OCI-LY1 (cell line): ENCODE results near the gene RAB1A.
"Not testable (repeated sequence)": the region's sequence is repeated elsewhere in the genome, so short reads cannot be mapped to it uniquely, and the experiment has no call there.

Experiments
- H2AFZ ChIP-seq: fragments of 200-600 bp; sonication (generic), shearing (Covaris generic); 2 replicates; pipeline ENCODE4 v1.6.0; 2014; ENCODE audit warnings: antibody characterized with exemption, mild to moderate bottlenecking, low read length
- H3F3A ChIP-seq: fragments of 200-600 bp; sonication (generic), shearing (Covaris generic); 2 replicates; pipeline ENCODE4 v1.6.0; 2014; ENCODE audit warnings: mild to moderate bottlenecking, antibody characterized with exemption, low read length, moderate library complexity; ENCODE audit not compliant: insufficient read depth
- H3K27ac ChIP-seq: fragments of 200-600 bp; sonication (generic); 2 replicates; pipeline ENCODE4 v1.5.1; 2014; ENCODE audit warnings: low read length, mixed run types, mild to moderate bottlenecking, low read depth; ENCODE audit not compliant: poor library complexity, severe bottlenecking
- H3K27me3 ChIP-seq: fragments of 200-600 bp; sonication (generic); 2 replicates; pipeline ENCODE4 v1.6.0; 2014; ENCODE audit warnings: antibody characterized with exemption, mild to moderate bottlenecking, low read length, moderate library complexity; ENCODE audit not compliant: insufficient read depth
- H3K36me3 ChIP-seq: fragments of 200-600 bp; sonication (generic); 2 replicates; pipeline ENCODE4 v1.6.1; 2014; ENCODE audit warnings: mild to moderate bottlenecking, antibody characterized with exemption, low read length, moderate library complexity, mixed read lengths; ENCODE audit not compliant: insufficient read depth
- H3K4me1 ChIP-seq: fragments of 200-600 bp; sonication (generic); 2 replicates; pipeline ENCODE4 v1.5.1; 2014; ENCODE audit warnings: mild to moderate bottlenecking, low read length, moderate library complexity; ENCODE audit not compliant: insufficient read depth, severe bottlenecking
- H3K4me2 ChIP-seq: fragments of 200-600 bp; sonication (generic), shearing (Covaris generic); 2 replicates; pipeline ENCODE4 v1.6.1; 2014; ENCODE audit warnings: low read length
- H3K4me3 ChIP-seq: fragments of 200-600 bp; sonication (generic); 2 replicates; pipeline ENCODE4 v1.5.1; 2014; ENCODE audit warnings: low read length, low read depth, mild to moderate bottlenecking, mixed read lengths; ENCODE audit not compliant: poor library complexity, severe bottlenecking
- H3K79me2 ChIP-seq: fragments of 200-600 bp; shearing (Covaris generic); 2 replicates; pipeline ENCODE4 v1.6.1; 2016; ENCODE audit warnings: mixed run types, low read length, mixed read lengths; ENCODE audit not compliant: insufficient read depth
- H3K9ac ChIP-seq: fragments of 200-600 bp; sonication (generic), shearing (Covaris generic); 2 replicates; pipeline ENCODE4 v1.6.1; 2014; ENCODE audit warnings: mild to moderate bottlenecking, low read length, mixed read lengths
- H3K9me2 ChIP-seq: fragments of 200-600 bp; sonication (generic), shearing (Covaris generic); 2 replicates; pipeline ENCODE4 v1.6.1; 2014; ENCODE audit warnings: low read depth, mild to moderate bottlenecking, low read length, mixed read lengths
- H3K9me3 ChIP-seq: fragments of 200-600 bp; shearing (Covaris generic); 2 replicates; pipeline ENCODE4 v1.6.1; 2014; ENCODE audit warnings: low read length, mixed read lengths
- H4K20me1 ChIP-seq: fragments of 200-600 bp; sonication (generic), shearing (Covaris generic); 2 replicates; pipeline ENCODE4 v1.6.0; 2016; ENCODE audit warnings: mild to moderate bottlenecking, low read length; ENCODE audit not compliant: insufficient read depth
- EZH2 ChIP-seq: fragments of 200-600 bp; sonication (generic), shearing (Covaris generic); IDR thresholded peaks from 2 replicates; pipeline ENCODE4 v1.8.0; 2017; ENCODE audit warnings: borderline replicate concordance, mixed run types, mild to moderate bottlenecking, antibody characterized with exemption, low read length, moderate library complexity, mixed read lengths
- TF ChIP-seq, protein P1 (sequence below): fragments of 200-600 bp; sonication (generic), shearing (Covaris generic); IDR thresholded peaks from 2 replicates; pipeline ENCODE4 v1.5.1; 2017; ENCODE audit warnings: mild to moderate bottlenecking, antibody characterized with exemption, low read length, moderate library complexity, mixed read lengths

Gene RAB1A

DNA sequence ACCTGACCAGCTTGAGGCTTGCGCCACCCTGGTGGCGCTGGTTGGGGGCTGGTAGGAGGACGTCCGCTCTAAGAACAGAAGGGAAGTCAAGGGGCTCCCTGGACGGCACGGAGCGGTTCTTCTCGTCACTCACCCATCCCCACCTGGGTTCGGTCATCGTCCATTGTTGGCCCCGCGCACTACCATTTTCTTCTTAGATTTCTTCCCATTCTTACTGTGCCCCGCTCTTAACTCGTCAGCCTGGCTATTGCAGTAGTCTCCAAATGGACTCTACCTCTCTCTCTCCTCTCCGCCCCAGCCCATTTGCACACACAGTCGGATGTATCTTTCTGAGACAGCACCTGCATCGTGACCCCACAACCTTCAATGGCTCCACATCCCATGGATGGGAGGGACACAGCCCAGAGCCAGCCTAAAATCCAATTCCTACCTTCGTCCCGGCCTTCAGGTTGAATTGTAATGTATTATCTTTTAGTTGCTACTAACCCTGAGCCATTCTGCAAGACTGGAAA, 814 bp upstream of the RAB1A start:
- Histone ChIP-seq H3K27ac (no peak overlapping the region), H3K4me3 (peak overlapping the region; percentile 80), H4K20me1 (no peaks in the 10 kb centered on the region), H3K9ac (peak overlapping the region; percentile 63), H3K79me2 (peaks cover 39% of the 10 kb centered on the region), H3F3A (no peaks in the 10 kb centered on the region), H3K4me2 (peak overlapping the region; percentile 85), H3K4me1 (peaks cover 38% of the 10 kb centered on the region), H2AFZ (no peak overlapping the region), H3K9me3 (no peaks in the 10 kb centered on the region), H3K9me2 (no peaks in the 10 kb centered on the region), H3K27me3 (no peaks in the 10 kb centered on the region), H3K36me3 (no peaks in the 10 kb centered on the region)
- no peak for TF ChIP-seq EZH2
- TF ChIP-seq, protein P1, sequence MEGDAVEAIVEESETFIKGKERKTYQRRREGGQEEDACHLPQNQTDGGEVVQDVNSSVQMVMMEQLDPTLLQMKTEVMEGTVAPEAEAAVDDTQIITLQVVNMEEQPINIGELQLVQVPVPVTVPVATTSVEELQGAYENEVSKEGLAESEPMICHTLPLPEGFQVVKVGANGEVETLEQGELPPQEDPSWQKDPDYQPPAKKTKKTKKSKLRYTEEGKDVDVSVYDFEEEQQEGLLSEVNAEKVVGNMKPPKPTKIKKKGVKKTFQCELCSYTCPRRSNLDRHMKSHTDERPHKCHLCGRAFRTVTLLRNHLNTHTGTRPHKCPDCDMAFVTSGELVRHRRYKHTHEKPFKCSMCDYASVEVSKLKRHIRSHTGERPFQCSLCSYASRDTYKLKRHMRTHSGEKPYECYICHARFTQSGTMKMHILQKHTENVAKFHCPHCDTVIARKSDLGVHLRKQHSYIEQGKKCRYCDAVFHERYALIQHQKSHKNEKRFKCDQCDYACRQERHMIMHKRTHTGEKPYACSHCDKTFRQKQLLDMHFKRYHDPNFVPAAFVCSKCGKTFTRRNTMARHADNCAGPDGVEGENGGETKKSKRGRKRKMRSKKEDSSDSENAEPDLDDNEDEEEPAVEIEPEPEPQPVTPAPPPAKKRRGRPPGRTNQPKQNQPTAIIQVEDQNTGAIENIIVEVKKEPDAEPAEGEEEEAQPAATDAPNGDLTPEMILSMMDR, result no peak

DNA sequence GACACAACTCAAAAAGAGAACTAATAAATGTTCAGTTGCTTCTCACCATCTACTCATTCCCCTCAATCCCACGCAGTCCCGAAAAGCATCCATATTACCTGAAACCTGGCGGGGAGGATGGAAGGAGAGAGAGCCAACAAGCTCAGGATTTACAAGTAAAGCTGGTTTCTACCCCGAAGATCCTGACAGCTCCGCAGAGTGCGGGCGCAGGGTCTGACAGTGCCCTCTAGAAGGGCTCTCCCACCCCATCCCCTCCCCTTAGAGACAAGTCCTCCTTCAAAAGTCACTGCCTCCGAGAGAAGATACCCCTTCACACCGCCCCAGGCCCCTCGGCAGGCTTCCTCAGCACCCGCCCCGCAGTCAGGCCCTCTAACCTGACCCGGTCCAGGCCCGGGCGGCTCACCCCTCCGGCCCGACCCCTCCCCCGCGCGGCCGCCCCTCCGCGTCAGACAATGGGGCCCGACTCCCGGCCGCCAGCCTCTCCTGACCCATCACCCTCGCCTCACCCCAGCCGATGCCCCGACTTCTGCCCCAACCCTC, 550 bp downstream of the RAB1A start:
- Histone ChIP-seq H3K4me1 (peaks cover 39% of the 10 kb centered on the region), H2AFZ (no peak overlapping the region), H3K4me3 (peak overlapping the region; percentile 80), H3K27ac (peak overlapping the region; percentile 18), H3K27me3 (no peaks in the 10 kb centered on the region), H3K9ac (peak overlapping the region; percentile 80), H3F3A (no peaks in the 10 kb centered on the region), H3K9me3 (no peaks in the 10 kb centered on the region), H3K36me3 (0 out of 2 replicates have a peak, but pooled peaks cover 2% of the 10 kb centered on the region), H3K4me2 (peak overlapping the region; percentile 97), H4K20me1 (no peaks in the 10 kb centered on the region), H3K9me2 (no peaks in the 10 kb centered on the region), H3K79me2 (peaks cover 53% of the 10 kb centered on the region)
- no peak for TF ChIP-seq EZH2
- TF ChIP-seq, protein P1, result no peak

DNA sequence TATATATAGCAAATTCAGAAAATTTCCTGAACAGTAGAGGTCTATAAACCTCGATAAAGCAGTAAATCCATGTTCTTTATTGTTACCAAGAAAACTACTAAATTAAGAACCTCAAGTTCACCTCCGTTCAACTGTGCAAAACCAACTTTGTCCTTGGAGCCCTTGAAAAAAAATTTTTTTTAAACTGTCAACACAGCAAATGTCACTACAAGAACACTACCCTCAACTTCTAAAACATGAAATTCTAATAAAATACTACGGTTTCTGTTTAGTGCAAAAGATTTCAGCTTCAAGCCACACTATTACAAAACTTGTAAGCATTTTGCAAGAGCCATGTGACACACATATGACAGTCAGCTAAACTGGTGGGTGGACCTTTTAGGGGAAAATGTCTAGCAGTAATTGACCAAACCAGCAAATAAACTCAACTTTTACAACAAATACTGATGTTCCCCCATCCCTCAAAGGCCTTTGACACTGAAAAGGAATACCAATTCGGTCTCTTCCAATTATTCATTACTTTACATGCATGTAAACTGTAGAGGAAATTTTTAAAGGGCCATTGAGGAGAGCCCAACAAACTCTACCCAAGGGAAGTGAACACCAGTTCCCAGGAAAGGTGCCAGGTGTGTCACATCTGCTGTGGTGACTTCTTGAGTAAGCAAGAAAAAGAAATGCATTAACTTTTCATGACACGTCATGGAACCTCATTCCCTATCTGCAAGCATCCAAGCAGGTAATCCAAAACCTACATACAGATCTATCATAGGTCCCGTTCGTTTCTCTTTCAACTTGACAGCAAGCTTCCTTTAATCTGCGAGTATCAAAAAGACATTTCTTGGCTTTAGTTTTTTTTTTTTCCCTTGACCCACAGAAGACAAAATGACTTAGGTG, 1.4 kb downstream of the RAB1A start:
- Histone ChIP-seq H3K27ac (no peak overlapping the region), H3K4me3 (peak overlapping the region; percentile 80), H2AFZ (no peak overlapping the region), H3K27me3 (no peaks in the 10 kb centered on the region), H3K9me3 (no peaks in the 10 kb centered on the region), H3K9ac (peak overlapping the region; percentile 80), H3F3A (no peaks in the 10 kb centered on the region), H3K4me1 (peaks cover 39% of the 10 kb centered on the region), H3K4me2 (peak overlapping the region; percentile 97), H4K20me1 (no peaks in the 10 kb centered on the region), H3K79me2 (peaks cover 61% of the 10 kb centered on the region), H3K36me3 (peaks cover 7% of the 10 kb centered on the region; the same call in 1 of the 2 replicates), H3K9me2 (no peaks in the 10 kb centered on the region)
- TF ChIP-seq, protein P1, result no peak
- TF ChIP-seq EZH2, result no peak

DNA sequence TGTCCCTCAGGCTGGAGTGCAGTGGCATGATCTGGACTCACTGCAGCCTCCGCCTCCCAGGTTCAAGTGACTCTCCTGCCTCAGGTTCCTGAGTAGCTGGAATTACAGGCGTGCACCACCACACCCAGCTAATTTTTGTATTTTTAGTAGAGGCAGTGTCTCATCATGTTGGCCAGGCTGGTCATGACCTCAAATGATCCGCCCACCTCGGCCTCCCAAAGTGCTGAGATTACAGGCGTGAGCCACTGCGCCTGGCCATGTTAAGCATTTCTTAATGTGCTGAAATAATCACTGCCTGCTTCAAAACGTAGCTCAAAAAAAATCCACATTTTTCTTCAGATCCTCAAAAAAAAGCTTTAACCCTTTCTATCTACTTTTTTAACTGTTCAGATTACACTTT, 4.4 kb downstream of the RAB1A start:
- not testable (repeated sequence) for H3K9me2 ChIP-seq, H3K9me3 ChIP-seq, H3F3A ChIP-seq, H3K27ac ChIP-seq, H4K20me1 ChIP-seq, H3K9ac ChIP-seq, H3K4me3 ChIP-seq, H2AFZ ChIP-seq, H3K27me3 ChIP-seq, H3K4me2 ChIP-seq
- peaks cover 11% of the 10 kb centered on the region; the same call in 1 of the 2 replicates for H3K36me3 ChIP-seq
- peaks cover 40% of the 10 kb centered on the region for H3K4me1 ChIP-seq
- peaks cover 92% of the 10 kb centered on the region for H3K79me2 ChIP-seq
